CD14-positive monocyte (primary cell): Measurements from ENCODE around the gene SYNE2. TPM values are rescaled to one million over a fixed set of nuclear protein-coding genes. Genes with fewer than 3 reads are reported as not detected.

Experiments
- DNase-seq, 3 donors: peaks; one replicate each; pipeline ENCODE4 v3.0.0-alpha.2; 2011 to 2022
- H2AFZ ChIP-seq: 2 replicates; pipeline ENCODE4 v1.6.0; 2012; ENCODE audit warnings: mild to moderate bottlenecking, low read depth, low read length, inconsistent platforms; ENCODE audit not compliant: insufficient read depth, poor library complexity, severe bottlenecking
- H3K27ac ChIP-seq, 2 donors: 1 replicate in 1 of 2; 2 replicates in 1 of 2; pipeline ENCODE4 v1.5.1; 2012 to 2013; ENCODE audit warnings: low read length in 2 of 2, control low read depth in 1 of 2, inconsistent platforms in 1 of 2, low read depth in 1 of 2, mild to moderate bottlenecking in 1 of 2
- H3K27me3 ChIP-seq, 2 donors: one replicate each; pipeline versions ENCODE4 v1.6.0 to v1.6.1; 2011 to 2013; ENCODE audit warnings: low read length in 2 of 2; ENCODE audit not compliant: control insufficient read depth in 2 of 2, insufficient read depth in 2 of 2
- H3K36me3 ChIP-seq, 2 donors: replicated peaks in 1 of 2; 1 replicate in 1 of 2; 2 replicates in 1 of 2; pipeline versions ENCODE4 v1.5.1 to v1.6.1; 2012 to 2013; ENCODE audit warnings: low read length in 2 of 2, control low read depth in 1 of 2, inconsistent platforms in 1 of 2, mild to moderate bottlenecking in 1 of 2; ENCODE audit not compliant: insufficient read depth in 2 of 2, control insufficient read depth in 1 of 2
- H3K4me1 ChIP-seq, 2 donors: 1 replicate in 1 of 2; 2 replicates in 1 of 2; pipeline versions ENCODE4 v1.5.1 to v1.6.1; 2012 to 2013; ENCODE audit warnings: low read length in 2 of 2, control low read depth in 1 of 2, inconsistent platforms in 1 of 2, mild to moderate bottlenecking in 1 of 2, moderate library complexity in 1 of 2; ENCODE audit not compliant: insufficient read depth in 2 of 2, control insufficient read depth in 1 of 2
- H3K4me2 ChIP-seq: replicated peaks from 2 replicates; pipeline ENCODE3; 2012; ENCODE audit warnings: low read length, moderate library complexity, mild to moderate bottlenecking; ENCODE audit not compliant: poor library complexity, severe bottlenecking; ENCODE audit errors: extremely low read depth
- H3K4me3 ChIP-seq, 3 experiments: fragments of 200-600 bp in 1 of 3; sonication (generic) in 1 of 3; replicated peaks in 1 of 3; 1 replicate in 2 of 3; 2 replicates in 1 of 3; pipeline ENCODE4 v1.5.1; 2011 to 2013; ENCODE audit warnings: low read length in 3 of 3, mild to moderate bottlenecking in 3 of 3, control low read depth in 2 of 3, low read depth in 2 of 3, inconsistent platforms in 1 of 3, moderate library complexity in 1 of 3
- H3K79me2 ChIP-seq: 2 replicates; pipeline ENCODE4 v1.6.0; 2012; ENCODE audit warnings: mild to moderate bottlenecking, control low read depth, inconsistent platforms, low read length, moderate library complexity; ENCODE audit not compliant: insufficient read depth
- H3K9ac ChIP-seq: 2 replicates; pipeline ENCODE4 v1.6.0; 2017; ENCODE audit warnings: low read length, mild to moderate bottlenecking; ENCODE audit not compliant: insufficient read depth, poor library complexity, severe bottlenecking
- H3K9me3 ChIP-seq, 2 donors: replicated peaks in 1 of 2; 1 replicate in 1 of 2; 2 replicates in 1 of 2; pipeline versions ENCODE4 v1.5.1 to v1.6.1; 2012 to 2013; ENCODE audit warnings: low read length in 2 of 2, control low read depth in 1 of 2; ENCODE audit not compliant: control insufficient read depth in 1 of 2, insufficient read depth in 1 of 2
- H4K20me1 ChIP-seq: 2 replicates; pipeline ENCODE4 v1.6.0; 2012; ENCODE audit warnings: mild to moderate bottlenecking, low read length, control low read depth, moderate library complexity; ENCODE audit not compliant: insufficient read depth
- H3K27ac Mint-ChIP-seq, 7 donors: one replicate each; pipeline ENCODE4 v1.8.0; 2020; ENCODE audit warnings: mild to moderate bottlenecking in 7 of 7, mixed read lengths in 7 of 7, moderate library complexity in 6 of 7, inconsistent platforms in 2 of 7
- H3K27me3 Mint-ChIP-seq, 3 donors: one replicate each; pipeline ENCODE4 v1.8.0; 2021 to 2022; ENCODE audit warnings: low read depth in 3 of 3, mild to moderate bottlenecking in 3 of 3, mixed read lengths in 3 of 3, moderate library complexity in 3 of 3, inconsistent platforms in 1 of 3
- H3K36me3 Mint-ChIP-seq, 2 donors: one replicate each; pipeline ENCODE4 v1.8.0; 2020; ENCODE audit warnings: mixed read lengths in 2 of 2, inconsistent platforms in 1 of 2, mild to moderate bottlenecking in 1 of 2
- H3K4me1 Mint-ChIP-seq: one replicate; pipeline ENCODE4 v1.8.0; 2020; ENCODE audit warnings: mild to moderate bottlenecking, mixed read lengths
- H3K4me3 Mint-ChIP-seq, 2 donors: one replicate each; pipeline ENCODE4 v1.8.0; 2020; ENCODE audit warnings: mild to moderate bottlenecking in 2 of 2, mixed read lengths in 2 of 2, moderate library complexity in 1 of 2
- H3K9me3 Mint-ChIP-seq, 7 donors: one replicate each; pipeline ENCODE4 v1.8.0; 2020 to 2022; ENCODE audit warnings: mixed read lengths in 7 of 7, mild to moderate bottlenecking in 6 of 7, moderate library complexity in 6 of 7, inconsistent platforms in 2 of 7
- CTCF ChIP-seq: fragments of 200-600 bp; IDR thresholded peaks from one replicate; pipeline ENCODE4 v1.8.0; 2022; ENCODE audit warnings: antibody characterized with exemption, mild to moderate bottlenecking
- WGBS: methylation state at CpG from one replicate; pipeline ENCODE4 v1.1.5; 2013; ENCODE audit warnings: missing lambda C conversion rate; ENCODE audit not compliant: insufficient coverage; 5-methylcytosine and 5-hydroxymethylcytosine counted together
- intact Hi-C, 2 donors: fragments of 100-400 bp; cut with micrococcal nuclease; formaldehyde crosslinking; loops; one replicate each; pipeline versions ENCODE4 v1.15.0 to v1.15.1; 2023
- polyA plus RNA-seq, 3 donors: library from polyadenylated mRNA; depleted of rRNA in 1 of 3; unstranded in 2 of 3; stranded (reverse) in 1 of 3; fragments of 300-500 nt in 2 of 3; fragments of >200 nt in 1 of 3; fragmentation: Illumina TruSeq in 2 of 3; gene quantifications; 1 replicate in 2 of 3; 2 replicates in 1 of 3; pipeline ENCODE4 v1.2.3, GENCODE V29; 2012 to 2021

SYNE2 gene
- polyA plus RNA-seq, 3 donors: 0.06 to 0.46 (median 0.44) TPM

DNA sequence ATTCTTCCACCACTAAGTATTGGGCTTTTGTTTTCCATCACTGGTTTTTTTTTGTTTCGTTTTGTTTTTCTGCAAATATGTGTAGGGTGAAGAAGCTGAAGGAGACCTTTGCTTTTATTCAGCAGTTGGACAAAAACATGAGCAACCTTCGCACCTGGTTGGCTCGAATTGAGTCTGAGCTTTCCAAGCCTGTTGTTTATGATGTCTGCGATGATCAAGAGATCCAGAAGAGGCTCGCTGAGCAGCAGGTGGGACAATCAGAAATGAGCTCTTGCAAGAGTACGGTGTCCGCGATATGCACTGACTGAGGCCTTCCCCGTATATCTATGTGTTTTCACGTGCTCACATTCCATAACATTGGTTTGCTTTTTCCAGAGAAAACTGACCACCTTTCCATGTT is 349.9 kb downstream of the SYNE2 start:
- peaks cover 2 to 6% (median 4%) of the 10 kb centered on the region in 3 donors for H3K27me3 Mint-ChIP-seq
- H3K4me3 Mint-ChIP-seq: no peak overlapping the region
- intact Hi-C loops: no loop called here
- Histone ChIP-seq H3K79me2 (no peaks in the 10 kb centered on the region), H3K4me3 (no peak overlapping the region), H3K9ac (no peak overlapping the region), H4K20me1 (no peaks in the 10 kb centered on the region), H2AFZ (no peak overlapping the region), H3K9me3 (no peaks in the 10 kb centered on the region), H3K4me1 (no peaks in the 10 kb centered on the region), H3K4me2 (no peak overlapping the region), H3K27ac (no peak overlapping the region), H3K36me3 (no peaks in the 10 kb centered on the region), H3K27me3 (no peaks in the 10 kb centered on the region)
- H3K9me3 Mint-ChIP-seq: no peaks in the 10 kb centered on the region
- WGBS: 98% methylated on average over 10 of the region's 10 CpGs
- DNase-seq: no peak
- no peak for TF ChIP-seq CTCF
- no peaks in the 10 kb centered on the region for H3K4me1 Mint-ChIP-seq
- no peaks in the 10 kb centered on the region for H3K36me3 Mint-ChIP-seq
- H3K27ac Mint-ChIP-seq: no peak overlapping the region

- no CpG with 5 or more reads among the region's 4 CpGs for WGBS
- TF ChIP-seq CTCF: no peak
- H3K9me3 ChIP-seq: no peaks in the 10 kb centered on the region
- H3K27me3 ChIP-seq: no peaks in the 10 kb centered on the region
- Mint-ChIP-seq H3K27me3 (peaks cover 0 to 4% (median 2%) of the 10 kb centered on the region in 3 donors), H3K36me3 (no peaks in the 10 kb centered on the region), H3K4me3 (no peak overlapping the region), H3K9me3 (no peaks in the 10 kb centered on the region), H3K4me1 (no peaks in the 10 kb centered on the region), H3K27ac (peak overlapping the region in 1 of 7 donors; percentile 66)
- no peak overlapping the region for H3K27ac ChIP-seq
- no peak overlapping the region for H2AFZ ChIP-seq
- intact Hi-C loops: no loop called here
- no peaks in the 10 kb centered on the region for H3K79me2 ChIP-seq
- no peaks in the 10 kb centered on the region for H3K4me1 ChIP-seq
- H3K4me3 ChIP-seq: no peak overlapping the region
- H4K20me1 ChIP-seq: no peaks in the 10 kb centered on the region
- no peak overlapping the region for H3K4me2 ChIP-seq
- H3K9ac ChIP-seq: no peak overlapping the region
- DNase-seq: no peak
- no peaks in the 10 kb centered on the region for H3K36me3 ChIP-seq
These were observed 350.7 kb downstream of the SYNE2 start for GRCh38 chr14:64203366-64204006.
